Kidney glomerular epithelial cell (primary cell): ENCODE results near the gene PIK3CG.

ENCODE experiments used
- DNase-seq: peaks from one replicate; lab custom pipeline; 2025; lab: John Stamatoyannopoulos, UW

The PIK3CG gene

DNA sequence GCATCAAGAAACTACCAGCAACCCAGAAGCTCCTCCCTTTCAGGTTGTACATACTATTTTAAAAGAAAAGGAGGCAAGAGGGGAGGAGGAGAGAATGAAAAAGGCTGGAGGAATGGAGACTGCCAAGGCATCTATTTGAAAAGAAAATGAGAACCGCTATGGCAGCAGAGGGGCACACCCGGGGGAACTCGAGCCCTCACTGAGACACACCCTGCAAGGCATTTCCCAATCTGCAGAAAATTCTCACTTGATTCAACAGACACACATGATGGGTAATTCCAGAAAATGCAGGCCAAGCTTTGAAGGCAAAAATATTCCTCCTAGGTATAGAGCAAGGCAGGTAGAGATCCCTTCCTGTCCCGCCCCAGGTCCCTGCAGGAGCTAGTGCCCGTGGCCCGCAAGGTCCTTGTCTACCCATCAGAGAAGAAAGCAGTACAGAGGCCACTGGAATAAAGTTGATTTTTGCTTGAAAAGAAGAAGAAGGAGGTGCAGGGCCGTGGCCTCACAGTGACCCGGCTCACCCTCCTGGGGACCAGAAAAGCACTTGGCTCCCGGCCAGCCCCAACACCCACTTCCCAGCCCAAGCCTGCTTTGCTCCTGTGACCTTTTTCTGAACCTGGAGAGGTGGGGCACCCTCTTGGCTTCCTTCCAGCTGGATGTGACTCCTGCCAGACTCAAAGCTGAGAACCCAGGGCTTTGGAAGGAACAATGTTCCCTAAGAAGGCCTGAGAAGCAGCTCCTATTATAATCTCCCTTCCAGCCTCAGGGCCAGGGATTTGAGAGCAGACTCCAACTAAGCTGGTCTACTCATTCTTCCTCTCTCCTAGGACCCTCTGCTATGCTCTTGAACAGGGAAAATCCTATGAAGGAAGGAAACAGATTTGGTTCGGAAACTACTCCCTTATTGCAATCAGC is 6.2 kb upstream of the PIK3CG start:
- DNase-seq, result no peak

GRCh38 chr7:106862317-106863089 is 2.6 kb upstream of the PIK3CG start:
- DNase-seq, result no peak

DNA sequence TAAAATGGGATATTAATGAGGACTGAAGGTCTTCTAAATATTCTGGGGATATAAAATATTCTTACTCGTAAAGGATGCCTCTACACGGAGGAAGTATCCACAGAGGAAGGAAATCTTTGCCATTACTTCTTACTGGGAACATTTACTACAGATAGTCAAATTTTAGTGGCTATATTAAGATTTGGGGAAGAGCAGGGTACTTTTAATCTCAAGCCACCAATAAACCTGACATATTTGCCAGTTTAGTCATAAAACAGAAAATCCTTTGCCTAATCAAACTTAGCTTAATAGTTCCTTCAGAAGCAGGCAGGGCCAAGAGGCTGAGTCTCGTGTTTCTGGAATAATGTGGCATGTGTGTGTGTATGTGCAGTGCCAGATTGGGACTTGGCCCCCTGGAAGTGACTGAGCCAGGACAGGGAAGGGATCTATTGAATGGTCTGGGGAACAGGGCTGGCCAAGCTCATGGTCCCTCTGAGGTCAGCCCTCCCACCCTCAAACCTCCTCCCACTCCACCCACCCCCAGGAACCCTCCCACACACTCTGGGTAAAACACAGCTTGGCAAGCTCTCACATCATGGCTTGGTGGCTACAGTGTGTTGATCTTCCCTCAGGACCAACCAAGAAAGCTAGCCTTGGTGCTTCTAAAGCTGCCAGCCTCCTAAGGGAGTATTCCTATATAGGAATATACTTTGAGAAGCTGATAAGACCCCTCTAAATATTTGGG is 1.6 kb upstream of the PIK3CG start:
- no peak for DNase-seq

GRCh38 chr7:106864298-106865081 is 592 bp upstream of the PIK3CG start:
- no peak for DNase-seq

- no peak for DNase-seq
Observed at GRCh38 chr7:106866298-106867281, 1.5 kb downstream of the PIK3CG start.

DNA sequence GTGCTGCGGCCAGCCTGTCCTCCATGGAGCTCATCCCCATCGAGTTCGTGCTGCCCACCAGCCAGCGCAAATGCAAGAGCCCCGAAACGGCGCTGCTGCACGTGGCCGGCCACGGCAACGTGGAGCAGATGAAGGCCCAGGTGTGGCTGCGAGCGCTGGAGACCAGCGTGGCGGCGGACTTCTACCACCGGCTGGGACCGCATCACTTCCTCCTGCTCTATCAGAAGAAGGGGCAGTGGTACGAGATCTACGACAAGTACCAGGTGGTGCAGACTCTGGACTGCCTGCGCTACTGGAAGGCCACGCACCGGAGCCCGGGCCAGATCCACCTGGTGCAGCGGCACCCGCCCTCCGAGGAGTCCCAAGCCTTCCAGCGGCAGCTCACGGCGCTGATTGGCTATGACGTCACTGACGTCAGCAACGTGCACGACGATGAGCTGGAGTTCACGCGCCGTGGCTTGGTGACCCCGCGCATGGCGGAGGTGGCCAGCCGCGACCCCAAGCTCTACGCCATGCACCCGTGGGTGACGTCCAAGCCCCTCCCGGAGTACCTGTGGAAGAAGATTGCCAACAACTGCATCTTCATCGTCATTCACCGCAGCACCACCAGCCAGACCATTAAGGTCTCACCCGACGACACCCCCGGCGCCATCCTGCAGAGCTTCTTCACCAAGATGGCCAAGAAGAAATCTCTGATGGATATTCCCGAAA is 2.7 kb downstream of the PIK3CG start:
- DNase-seq, result no peak

DNA sequence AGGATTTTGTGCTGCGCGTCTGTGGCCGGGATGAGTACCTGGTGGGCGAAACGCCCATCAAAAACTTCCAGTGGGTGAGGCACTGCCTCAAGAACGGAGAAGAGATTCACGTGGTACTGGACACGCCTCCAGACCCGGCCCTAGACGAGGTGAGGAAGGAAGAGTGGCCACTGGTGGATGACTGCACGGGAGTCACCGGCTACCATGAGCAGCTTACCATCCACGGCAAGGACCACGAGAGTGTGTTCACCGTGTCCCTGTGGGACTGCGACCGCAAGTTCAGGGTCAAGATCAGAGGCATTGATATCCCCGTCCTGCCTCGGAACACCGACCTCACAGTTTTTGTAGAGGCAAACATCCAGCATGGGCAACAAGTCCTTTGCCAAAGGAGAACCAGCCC is 3.3 kb downstream of the PIK3CG start:
- DNase-seq, result no peak

DNA sequence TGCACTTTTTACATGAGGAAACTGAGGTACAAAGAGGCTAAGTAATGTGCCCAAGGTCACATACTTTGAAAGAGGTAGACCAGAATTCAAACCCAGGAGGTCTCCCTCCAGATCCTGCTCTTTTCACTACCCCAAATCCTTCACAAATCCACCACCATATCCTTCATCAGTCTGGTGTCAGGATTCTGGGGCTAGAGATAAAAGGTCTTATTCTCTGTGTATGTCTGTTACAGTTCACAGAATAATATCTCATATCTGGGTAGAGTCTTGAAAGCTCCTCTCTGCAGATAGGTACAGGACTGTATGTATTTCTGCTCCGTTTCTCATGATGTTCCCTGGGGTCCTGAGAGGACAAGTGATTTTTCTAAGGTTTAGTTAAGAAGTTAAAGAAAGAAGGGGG is 4.9 kb downstream of the PIK3CG start:
- DNase-seq, result no peak

DNA sequence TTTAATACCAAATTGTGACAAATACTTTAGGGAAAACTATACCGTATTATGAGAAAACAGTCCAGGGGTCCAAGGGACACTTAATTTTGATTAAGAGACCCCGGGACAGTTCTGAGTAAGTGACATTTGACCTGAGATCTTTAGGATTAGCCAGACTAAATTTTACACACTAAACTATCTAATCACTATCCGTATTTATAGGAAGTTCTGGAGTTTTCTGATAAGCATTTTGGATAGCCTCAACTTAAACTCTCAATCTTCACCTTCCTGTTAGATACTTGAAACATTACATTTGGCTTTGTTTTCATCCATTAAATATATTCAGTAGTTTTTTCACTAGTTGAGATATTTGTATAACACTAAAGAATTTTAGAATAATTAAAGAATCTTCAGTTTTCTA is 5.4 kb downstream of the PIK3CG start:
- no peak for DNase-seq

DNA sequence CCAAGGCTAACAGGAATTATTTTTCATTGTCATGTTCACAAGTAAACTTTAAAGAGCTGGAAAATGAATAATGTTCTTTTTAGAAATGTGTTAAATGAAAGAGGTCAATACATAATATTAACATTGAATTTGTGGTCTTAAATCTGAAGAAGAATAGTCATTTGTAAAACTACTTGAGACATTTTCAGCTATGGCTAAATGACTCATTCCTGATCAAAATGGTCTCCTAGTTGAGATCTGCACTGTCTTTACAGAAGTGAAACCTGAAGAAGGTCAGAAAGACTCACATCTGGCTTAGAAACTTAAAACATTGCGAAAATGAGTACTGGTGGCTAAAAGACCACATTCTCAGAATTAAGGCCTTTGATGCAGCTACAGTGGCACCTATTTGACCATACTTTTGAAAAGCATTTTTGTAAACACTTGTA is 5.9 kb downstream of the PIK3CG start:
- no peak for DNase-seq

- DNase-seq, result no peak
Observed at GRCh38 chr7:106871793-106872571, 6.9 kb downstream of the PIK3CG start.

GRCh38 chr7:106872763-106873162 is 7.7 kb downstream of the PIK3CG start:
- DNase-seq, result no peak

DNA sequence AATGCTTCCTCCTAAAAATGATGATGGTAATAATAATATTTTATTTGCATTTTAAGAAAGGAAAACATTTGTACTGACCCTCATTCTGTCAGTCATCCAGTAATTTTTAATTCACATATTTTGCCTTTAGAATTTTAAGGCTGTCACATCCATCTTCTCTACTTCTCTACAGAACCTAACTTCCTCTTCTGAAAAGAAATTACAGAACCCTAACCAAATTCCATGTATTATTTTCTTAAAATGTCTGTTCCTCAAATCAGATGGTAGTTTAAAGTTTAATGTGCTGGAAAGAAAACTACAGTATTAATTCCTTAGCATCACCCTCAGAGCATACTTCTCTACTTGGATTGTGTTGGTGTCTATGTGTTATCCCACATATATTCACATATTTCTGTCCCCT is 9.0 kb downstream of the PIK3CG start:
- DNase-seq, result no peak

- DNase-seq, result no peak
Observed at GRCh38 chr7:106875508-106875907, 10.4 kb downstream of the PIK3CG start.

DNA sequence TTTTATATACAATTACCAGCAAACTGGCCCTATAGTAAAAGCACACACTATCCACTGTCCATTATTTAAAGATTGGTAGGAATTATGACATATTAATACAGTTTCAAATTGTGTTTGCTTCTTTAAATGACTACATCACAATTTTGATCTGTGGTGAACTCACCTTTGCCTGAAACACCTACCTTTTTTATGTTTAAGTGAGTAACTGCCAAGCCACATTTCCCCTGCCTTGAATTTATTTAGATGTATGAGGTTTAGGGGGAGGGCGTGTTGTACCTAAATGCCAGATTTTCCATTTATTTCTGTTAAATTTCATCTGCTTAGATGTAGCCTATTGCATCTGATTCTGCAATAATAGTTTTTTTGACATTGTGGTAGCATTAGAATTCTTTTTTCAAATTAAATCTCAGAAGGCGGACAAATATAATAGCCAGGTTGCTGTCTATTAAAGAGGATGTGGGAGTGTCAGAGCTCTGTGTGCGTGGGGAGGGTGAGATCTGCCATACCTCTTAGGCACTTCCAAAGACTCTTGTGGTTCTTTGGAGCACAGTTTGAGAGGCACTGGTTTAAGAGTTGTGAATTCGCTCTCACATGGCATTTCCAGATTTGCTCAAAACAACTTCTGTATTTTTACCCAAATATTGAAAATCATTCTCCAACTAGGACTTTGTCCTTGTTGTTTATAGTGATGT is 13.8 kb downstream of the PIK3CG start:
- no peak for DNase-seq

- no peak for DNase-seq
Observed at GRCh38 chr7:106881984-106882383, 16.9 kb downstream of the PIK3CG start.

GRCh38 chr7:106883456-106884026 is 18.5 kb downstream of the PIK3CG start:
- no peak for DNase-seq

GRCh38 chr7:106885652-106886051 is 20.6 kb downstream of the PIK3CG start:
- DNase-seq, result no peak
